WTC11 (cell line): ENCODE data around the gene MFF. TPM values are rescaled to one million over a fixed set of nuclear protein-coding genes. Genes with fewer than 3 reads are reported as not detected.
A peak's percentile ranks its signal among the peaks of the same experiment; 100 is the strongest.

Source experiments
- CREM ChIP-seq: sonication (generic); formaldehyde crosslinking; IDR thresholded peaks from 2 replicates; pipeline ENCODE4 v1.8.1; 2022; ENCODE audit warnings: mild to moderate bottlenecking, missing genetic modification reagents, moderate library complexity
- EMX1 ChIP-seq: fragments of 250-450 bp; sonication (Bioruptor Pico); IDR thresholded peaks from 2 replicates; pipeline ENCODE4 v1.8.0; 2021; ENCODE audit warnings: mild to moderate bottlenecking
- GABPB1 ChIP-seq: sonication (generic); formaldehyde crosslinking; IDR thresholded peaks from 2 replicates; pipeline ENCODE4 v1.8.1; 2023; ENCODE audit warnings: mild to moderate bottlenecking, missing genetic modification reagents
- KAT7 ChIP-seq: sonication (generic); formaldehyde crosslinking; IDR thresholded peaks from 2 replicates; pipeline ENCODE4 v1.8.1; 2023; ENCODE audit warnings: missing genetic modification reagents, mild to moderate bottlenecking, borderline replicate concordance
- NR2C2 ChIP-seq: sonication (generic); formaldehyde crosslinking; IDR thresholded peaks from 2 replicates; pipeline ENCODE4 v1.8.0; 2022; ENCODE audit warnings: mild to moderate bottlenecking, missing genetic modification reagents
- OVOL2 ChIP-seq: fragments of 250-450 bp; sonication (Bioruptor Pico); IDR thresholded peaks from 2 replicates; pipeline ENCODE4 v1.9.0; 2021; ENCODE audit warnings: mild to moderate bottlenecking, borderline replicate concordance
- RORB ChIP-seq: fragments of 250-450 bp; sonication (Bioruptor Pico); IDR thresholded peaks from 2 replicates; pipeline ENCODE4 v1.9.0; 2021; ENCODE audit warnings: mild to moderate bottlenecking
- SP1 ChIP-seq: sonication (generic); formaldehyde crosslinking; conservative IDR thresholded peaks from 2 replicates; pipeline ENCODE4 v1.8.1; 2022; ENCODE audit warnings: missing genetic modification reagents
- TEAD1 ChIP-seq: sonication (generic); formaldehyde crosslinking; IDR thresholded peaks from 2 replicates; pipeline ENCODE4 v1.8.0; 2022; ENCODE audit warnings: mild to moderate bottlenecking, missing genetic modification reagents
- TP53 ChIP-seq: sonication (generic); formaldehyde crosslinking; IDR thresholded peaks from 2 replicates; pipeline ENCODE4 v1.8.1; 2023; ENCODE audit warnings: mild to moderate bottlenecking, missing genetic modification reagents
- ZNF121 ChIP-seq: sonication (generic); formaldehyde crosslinking; IDR thresholded peaks from 2 replicates; pipeline ENCODE4 v1.8.0; 2023; ENCODE audit warnings: missing genetic modification reagents
- ZNF232 ChIP-seq: sonication (generic); formaldehyde crosslinking; IDR thresholded peaks from 2 replicates; pipeline ENCODE4 v1.8.0; 2022; ENCODE audit warnings: mild to moderate bottlenecking, missing genetic modification reagents
- ZNF263 ChIP-seq: sonication (generic); formaldehyde crosslinking; IDR thresholded peaks from 2 replicates; pipeline ENCODE4 v1.8.1; 2022; ENCODE audit warnings: low read depth, mild to moderate bottlenecking, moderate library complexity, missing genetic modification reagents
- ZNF416 ChIP-seq: fragments of 250-450 bp; sonication (Bioruptor Pico); IDR thresholded peaks from 2 replicates; pipeline ENCODE4 v1.9.0; 2021; ENCODE audit warnings: mild to moderate bottlenecking, inconsistent platforms
- total RNA-seq: library from RNA; stranded (reverse); gene quantifications from 3 replicates; pipeline ENCODE4 v1.2.3, GENCODE V29; 2021
- TF ChIP-seq, protein P1 (sequence below): fragments of 250-450 bp; sonication (Bioruptor Pico); IDR thresholded peaks from 2 replicates; pipeline ENCODE4 v1.9.0; 2021; ENCODE audit warnings: mild to moderate bottlenecking, borderline replicate concordance
- TF ChIP-seq, protein P2 (sequence below): sonication (generic); formaldehyde crosslinking; IDR thresholded peaks from 2 replicates; pipeline ENCODE4 v1.8.1; 2022; ENCODE audit warnings: low read depth, missing genetic modification reagents, borderline replicate concordance
- TF ChIP-seq, protein P3 (sequence below): fragments of 250-450 bp; sonication (Bioruptor Pico); IDR thresholded peaks from 2 replicates; pipeline ENCODE4 v1.9.0; 2021; ENCODE audit warnings: mild to moderate bottlenecking
- TF ChIP-seq, protein P4 (sequence below): sonication (generic); formaldehyde crosslinking; IDR thresholded peaks from 2 replicates; pipeline ENCODE4 v1.8.1; 2023; ENCODE audit warnings: mild to moderate bottlenecking, missing genetic modification reagents
- TF ChIP-seq, protein P5 (sequence below): sonication (generic); formaldehyde crosslinking; IDR thresholded peaks from 2 replicates; pipeline ENCODE4 v1.8.1; 2023; ENCODE audit warnings: mild to moderate bottlenecking, missing genetic modification reagents, moderate library complexity
- TF ChIP-seq, protein P6 (sequence below): sonication (generic); formaldehyde crosslinking; IDR thresholded peaks from 2 replicates; pipeline ENCODE4 v1.8.0; 2022; ENCODE audit warnings: mild to moderate bottlenecking, missing genetic modification reagents
- TF ChIP-seq, protein P7 (sequence below): sonication (generic); formaldehyde crosslinking; IDR thresholded peaks from 2 replicates; pipeline ENCODE4 v1.8.1; 2022; ENCODE audit warnings: mild to moderate bottlenecking, missing genetic modification reagents, moderate library complexity, borderline replicate concordance
- TF ChIP-seq, protein P8 (sequence below): sonication (generic); formaldehyde crosslinking; IDR thresholded peaks from 2 replicates; pipeline ENCODE4 v1.8.0; 2022; ENCODE audit warnings: mild to moderate bottlenecking, missing genetic modification reagents
- TF ChIP-seq, protein P9 (sequence below): fragments of 250-450 bp; sonication (Bioruptor Pico); IDR thresholded peaks from 2 replicates; pipeline ENCODE4 v1.9.0; 2021; ENCODE audit warnings: mild to moderate bottlenecking

The MFF gene
- total RNA-seq, 1 experiment from 2014 or later, result 78.5 TPM

DNA sequence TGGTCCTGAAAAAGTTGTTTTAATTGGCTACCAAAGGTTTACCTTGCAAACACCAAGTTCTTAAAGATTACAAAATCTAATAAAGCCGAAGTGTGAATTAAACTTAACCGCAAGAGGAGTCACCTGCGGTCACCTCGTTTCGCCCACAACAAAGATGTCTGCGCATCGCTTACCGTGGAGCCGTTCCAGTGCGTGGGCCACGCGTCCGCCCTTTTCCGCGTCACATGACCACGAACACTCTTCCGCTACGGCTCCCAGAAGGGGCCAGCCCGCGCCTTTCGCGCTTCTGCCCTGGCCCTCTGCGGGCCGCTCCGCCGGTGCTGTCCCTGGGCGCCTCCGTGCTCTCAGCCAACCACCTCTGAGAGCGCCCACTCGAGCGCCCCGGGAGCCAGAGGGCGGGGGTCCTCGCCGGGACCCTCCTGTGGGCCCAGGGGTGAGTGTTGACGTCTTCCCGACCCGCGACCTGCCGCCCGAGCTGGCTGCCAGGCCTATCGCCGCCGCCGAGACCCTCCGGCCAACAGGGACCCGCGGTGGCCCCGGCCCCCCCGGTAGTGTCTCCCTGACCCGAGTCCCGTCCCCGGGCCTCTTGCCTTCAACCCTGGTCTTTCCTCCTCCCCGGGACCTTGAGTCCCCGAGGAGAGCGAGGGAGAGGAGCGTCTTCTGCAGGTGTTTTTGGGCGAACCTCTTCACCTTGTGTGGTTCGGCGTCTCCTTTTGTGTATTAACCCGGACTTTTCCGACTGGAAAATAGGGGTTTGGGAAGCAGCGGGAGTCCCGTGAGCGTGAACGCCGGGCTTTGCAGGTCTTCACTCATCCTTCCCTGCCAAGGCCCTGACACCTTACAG, at the start of gene MFF (continued):
- TF ChIP-seq, protein P1, sequence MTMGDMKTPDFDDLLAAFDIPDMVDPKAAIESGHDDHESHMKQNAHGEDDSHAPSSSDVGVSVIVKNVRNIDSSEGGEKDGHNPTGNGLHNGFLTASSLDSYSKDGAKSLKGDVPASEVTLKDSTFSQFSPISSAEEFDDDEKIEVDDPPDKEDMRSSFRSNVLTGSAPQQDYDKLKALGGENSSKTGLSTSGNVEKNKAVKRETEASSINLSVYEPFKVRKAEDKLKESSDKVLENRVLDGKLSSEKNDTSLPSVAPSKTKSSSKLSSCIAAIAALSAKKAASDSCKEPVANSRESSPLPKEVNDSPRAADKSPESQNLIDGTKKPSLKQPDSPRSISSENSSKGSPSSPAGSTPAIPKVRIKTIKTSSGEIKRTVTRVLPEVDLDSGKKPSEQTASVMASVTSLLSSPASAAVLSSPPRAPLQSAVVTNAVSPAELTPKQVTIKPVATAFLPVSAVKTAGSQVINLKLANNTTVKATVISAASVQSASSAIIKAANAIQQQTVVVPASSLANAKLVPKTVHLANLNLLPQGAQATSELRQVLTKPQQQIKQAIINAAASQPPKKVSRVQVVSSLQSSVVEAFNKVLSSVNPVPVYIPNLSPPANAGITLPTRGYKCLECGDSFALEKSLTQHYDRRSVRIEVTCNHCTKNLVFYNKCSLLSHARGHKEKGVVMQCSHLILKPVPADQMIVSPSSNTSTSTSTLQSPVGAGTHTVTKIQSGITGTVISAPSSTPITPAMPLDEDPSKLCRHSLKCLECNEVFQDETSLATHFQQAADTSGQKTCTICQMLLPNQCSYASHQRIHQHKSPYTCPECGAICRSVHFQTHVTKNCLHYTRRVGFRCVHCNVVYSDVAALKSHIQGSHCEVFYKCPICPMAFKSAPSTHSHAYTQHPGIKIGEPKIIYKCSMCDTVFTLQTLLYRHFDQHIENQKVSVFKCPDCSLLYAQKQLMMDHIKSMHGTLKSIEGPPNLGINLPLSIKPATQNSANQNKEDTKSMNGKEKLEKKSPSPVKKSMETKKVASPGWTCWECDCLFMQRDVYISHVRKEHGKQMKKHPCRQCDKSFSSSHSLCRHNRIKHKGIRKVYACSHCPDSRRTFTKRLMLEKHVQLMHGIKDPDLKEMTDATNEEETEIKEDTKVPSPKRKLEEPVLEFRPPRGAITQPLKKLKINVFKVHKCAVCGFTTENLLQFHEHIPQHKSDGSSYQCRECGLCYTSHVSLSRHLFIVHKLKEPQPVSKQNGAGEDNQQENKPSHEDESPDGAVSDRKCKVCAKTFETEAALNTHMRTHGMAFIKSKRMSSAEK, result peak; percentile 84; the same call in 1 of the 2 replicates
- TF ChIP-seq EMX1 (CRISPR knock-in tag) (no peak), CREM (CRISPR knock-in tag) (peak; percentile 66; the same call in 1 of the 2 replicates), ZNF263 (CRISPR knock-in tag) (no peak), OVOL2 (CRISPR knock-in tag) (no peak), GABPB1 (CRISPR knock-in tag) (peak; percentile 90), SP1 (CRISPR knock-in tag) (peak; percentile 88), ZNF232 (CRISPR knock-in tag) (peak; percentile 21; the same call in 1 of the 2 replicates), TP53 (CRISPR knock-in tag) (0 out of 2 replicates have a peak, but pooled peaks have one; percentile 24), NR2C2 (CRISPR knock-in tag) (peak; percentile 39; the same call in 1 of the 2 replicates), ZNF416 (CRISPR knock-in tag) (no peak), ZNF121 (CRISPR knock-in tag) (no peak), TEAD1 (CRISPR knock-in tag) (peak; percentile 46), KAT7 (CRISPR knock-in tag) (0 out of 2 replicates have a peak, but pooled peaks have one; percentile 74), RORB (CRISPR knock-in tag) (no peak)
- TF ChIP-seq, protein P2, sequence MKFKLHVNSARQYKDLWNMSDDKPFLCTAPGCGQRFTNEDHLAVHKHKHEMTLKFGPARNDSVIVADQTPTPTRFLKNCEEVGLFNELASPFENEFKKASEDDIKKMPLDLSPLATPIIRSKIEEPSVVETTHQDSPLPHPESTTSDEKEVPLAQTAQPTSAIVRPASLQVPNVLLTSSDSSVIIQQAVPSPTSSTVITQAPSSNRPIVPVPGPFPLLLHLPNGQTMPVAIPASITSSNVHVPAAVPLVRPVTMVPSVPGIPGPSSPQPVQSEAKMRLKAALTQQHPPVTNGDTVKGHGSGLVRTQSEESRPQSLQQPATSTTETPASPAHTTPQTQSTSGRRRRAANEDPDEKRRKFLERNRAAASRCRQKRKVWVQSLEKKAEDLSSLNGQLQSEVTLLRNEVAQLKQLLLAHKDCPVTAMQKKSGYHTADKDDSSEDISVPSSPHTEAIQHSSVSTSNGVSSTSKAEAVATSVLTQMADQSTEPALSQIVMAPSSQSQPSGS, result no peak
- TF ChIP-seq, protein P3, sequence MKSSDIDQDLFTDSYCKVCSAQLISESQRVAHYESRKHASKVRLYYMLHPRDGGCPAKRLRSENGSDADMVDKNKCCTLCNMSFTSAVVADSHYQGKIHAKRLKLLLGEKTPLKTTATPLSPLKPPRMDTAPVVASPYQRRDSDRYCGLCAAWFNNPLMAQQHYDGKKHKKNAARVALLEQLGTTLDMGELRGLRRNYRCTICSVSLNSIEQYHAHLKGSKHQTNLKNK (CRISPR knock-in tag), result no peak
- TF ChIP-seq, protein P4, sequence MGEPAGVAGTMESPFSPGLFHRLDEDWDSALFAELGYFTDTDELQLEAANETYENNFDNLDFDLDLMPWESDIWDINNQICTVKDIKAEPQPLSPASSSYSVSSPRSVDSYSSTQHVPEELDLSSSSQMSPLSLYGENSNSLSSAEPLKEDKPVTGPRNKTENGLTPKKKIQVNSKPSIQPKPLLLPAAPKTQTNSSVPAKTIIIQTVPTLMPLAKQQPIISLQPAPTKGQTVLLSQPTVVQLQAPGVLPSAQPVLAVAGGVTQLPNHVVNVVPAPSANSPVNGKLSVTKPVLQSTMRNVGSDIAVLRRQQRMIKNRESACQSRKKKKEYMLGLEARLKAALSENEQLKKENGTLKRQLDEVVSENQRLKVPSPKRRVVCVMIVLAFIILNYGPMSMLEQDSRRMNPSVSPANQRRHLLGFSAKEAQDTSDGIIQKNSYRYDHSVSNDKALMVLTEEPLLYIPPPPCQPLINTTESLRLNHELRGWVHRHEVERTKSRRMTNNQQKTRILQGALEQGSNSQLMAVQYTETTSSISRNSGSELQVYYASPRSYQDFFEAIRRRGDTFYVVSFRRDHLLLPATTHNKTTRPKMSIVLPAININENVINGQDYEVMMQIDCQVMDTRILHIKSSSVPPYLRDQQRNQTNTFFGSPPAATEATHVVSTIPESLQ (CRISPR knock-in tag), result no peak
- TF ChIP-seq, protein P5, sequence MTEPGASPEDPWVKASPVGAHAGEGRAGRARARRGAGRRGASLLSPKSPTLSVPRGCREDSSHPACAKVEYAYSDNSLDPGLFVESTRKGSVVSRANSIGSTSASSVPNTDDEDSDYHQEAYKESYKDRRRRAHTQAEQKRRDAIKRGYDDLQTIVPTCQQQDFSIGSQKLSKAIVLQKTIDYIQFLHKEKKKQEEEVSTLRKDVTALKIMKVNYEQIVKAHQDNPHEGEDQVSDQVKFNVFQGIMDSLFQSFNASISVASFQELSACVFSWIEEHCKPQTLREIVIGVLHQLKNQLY (CRISPR knock-in tag), result no peak
- TF ChIP-seq, protein P6, sequence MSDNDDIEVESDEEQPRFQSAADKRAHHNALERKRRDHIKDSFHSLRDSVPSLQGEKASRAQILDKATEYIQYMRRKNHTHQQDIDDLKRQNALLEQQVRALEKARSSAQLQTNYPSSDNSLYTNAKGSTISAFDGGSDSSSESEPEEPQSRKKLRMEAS (CRISPR knock-in tag), result peak; percentile 88
- TF ChIP-seq, protein P7, sequence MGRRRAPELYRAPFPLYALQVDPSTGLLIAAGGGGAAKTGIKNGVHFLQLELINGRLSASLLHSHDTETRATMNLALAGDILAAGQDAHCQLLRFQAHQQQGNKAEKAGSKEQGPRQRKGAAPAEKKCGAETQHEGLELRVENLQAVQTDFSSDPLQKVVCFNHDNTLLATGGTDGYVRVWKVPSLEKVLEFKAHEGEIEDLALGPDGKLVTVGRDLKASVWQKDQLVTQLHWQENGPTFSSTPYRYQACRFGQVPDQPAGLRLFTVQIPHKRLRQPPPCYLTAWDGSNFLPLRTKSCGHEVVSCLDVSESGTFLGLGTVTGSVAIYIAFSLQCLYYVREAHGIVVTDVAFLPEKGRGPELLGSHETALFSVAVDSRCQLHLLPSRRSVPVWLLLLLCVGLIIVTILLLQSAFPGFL (CRISPR knock-in tag), result peak; percentile 89; the same call in 1 of the 2 replicates
- TF ChIP-seq, protein P8, sequence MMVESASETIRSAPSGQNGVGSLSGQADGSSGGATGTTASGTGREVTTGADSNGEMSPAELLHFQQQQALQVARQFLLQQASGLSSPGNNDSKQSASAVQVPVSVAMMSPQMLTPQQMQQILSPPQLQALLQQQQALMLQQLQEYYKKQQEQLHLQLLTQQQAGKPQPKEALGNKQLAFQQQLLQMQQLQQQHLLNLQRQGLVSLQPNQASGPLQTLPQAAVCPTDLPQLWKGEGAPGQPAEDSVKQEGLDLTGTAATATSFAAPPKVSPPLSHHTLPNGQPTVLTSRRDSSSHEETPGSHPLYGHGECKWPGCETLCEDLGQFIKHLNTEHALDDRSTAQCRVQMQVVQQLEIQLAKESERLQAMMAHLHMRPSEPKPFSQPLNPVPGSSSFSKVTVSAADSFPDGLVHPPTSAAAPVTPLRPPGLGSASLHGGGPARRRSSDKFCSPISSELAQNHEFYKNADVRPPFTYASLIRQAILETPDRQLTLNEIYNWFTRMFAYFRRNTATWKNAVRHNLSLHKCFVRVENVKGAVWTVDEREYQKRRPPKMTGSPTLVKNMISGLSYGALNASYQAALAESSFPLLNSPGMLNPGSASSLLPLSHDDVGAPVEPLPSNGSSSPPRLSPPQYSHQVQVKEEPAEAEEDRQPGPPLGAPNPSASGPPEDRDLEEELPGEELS (CRISPR knock-in tag), result 0 out of 2 replicates have a peak, but pooled peaks have one; percentile 40
- TF ChIP-seq, protein P9, sequence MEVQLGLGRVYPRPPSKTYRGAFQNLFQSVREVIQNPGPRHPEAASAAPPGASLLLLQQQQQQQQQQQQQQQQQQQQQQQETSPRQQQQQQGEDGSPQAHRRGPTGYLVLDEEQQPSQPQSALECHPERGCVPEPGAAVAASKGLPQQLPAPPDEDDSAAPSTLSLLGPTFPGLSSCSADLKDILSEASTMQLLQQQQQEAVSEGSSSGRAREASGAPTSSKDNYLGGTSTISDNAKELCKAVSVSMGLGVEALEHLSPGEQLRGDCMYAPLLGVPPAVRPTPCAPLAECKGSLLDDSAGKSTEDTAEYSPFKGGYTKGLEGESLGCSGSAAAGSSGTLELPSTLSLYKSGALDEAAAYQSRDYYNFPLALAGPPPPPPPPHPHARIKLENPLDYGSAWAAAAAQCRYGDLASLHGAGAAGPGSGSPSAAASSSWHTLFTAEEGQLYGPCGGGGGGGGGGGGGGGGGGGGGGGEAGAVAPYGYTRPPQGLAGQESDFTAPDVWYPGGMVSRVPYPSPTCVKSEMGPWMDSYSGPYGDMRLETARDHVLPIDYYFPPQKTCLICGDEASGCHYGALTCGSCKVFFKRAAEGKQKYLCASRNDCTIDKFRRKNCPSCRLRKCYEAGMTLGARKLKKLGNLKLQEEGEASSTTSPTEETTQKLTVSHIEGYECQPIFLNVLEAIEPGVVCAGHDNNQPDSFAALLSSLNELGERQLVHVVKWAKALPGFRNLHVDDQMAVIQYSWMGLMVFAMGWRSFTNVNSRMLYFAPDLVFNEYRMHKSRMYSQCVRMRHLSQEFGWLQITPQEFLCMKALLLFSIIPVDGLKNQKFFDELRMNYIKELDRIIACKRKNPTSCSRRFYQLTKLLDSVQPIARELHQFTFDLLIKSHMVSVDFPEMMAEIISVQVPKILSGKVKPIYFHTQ (CRISPR knock-in tag), result no peak
